ENCODE data around the gene IL20RA.

Gene IL20RA

DNA sequence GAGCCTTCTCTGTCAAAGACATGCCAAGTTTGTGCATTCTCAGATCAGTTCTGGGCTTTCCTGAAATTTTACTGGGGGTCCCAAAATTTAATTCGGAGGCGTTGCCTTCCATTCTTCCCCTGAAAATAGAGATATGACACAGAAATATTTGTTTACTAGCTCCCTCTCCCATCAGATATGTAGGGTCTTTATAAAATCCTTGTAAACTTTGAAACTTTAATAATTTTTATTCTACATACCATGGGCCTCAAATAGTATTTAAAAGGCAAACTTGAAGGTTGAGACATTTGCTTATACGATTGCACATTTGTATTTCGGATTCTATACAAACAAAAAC lies 54.6 kb downstream of the IL20RA start:
- H3K4me3 ChIP-seq (replicated peaks; ENCODE audit: low read depth, low read length): no peak overlapping the region

GRCh38 chr6:136989571-136990241 lies 55.1 kb downstream of the IL20RA start:
- no peak for DNase-seq (ENCODE audit: extremely low read depth, low read depth)
- TF ChIP-seq, protein P1, sequence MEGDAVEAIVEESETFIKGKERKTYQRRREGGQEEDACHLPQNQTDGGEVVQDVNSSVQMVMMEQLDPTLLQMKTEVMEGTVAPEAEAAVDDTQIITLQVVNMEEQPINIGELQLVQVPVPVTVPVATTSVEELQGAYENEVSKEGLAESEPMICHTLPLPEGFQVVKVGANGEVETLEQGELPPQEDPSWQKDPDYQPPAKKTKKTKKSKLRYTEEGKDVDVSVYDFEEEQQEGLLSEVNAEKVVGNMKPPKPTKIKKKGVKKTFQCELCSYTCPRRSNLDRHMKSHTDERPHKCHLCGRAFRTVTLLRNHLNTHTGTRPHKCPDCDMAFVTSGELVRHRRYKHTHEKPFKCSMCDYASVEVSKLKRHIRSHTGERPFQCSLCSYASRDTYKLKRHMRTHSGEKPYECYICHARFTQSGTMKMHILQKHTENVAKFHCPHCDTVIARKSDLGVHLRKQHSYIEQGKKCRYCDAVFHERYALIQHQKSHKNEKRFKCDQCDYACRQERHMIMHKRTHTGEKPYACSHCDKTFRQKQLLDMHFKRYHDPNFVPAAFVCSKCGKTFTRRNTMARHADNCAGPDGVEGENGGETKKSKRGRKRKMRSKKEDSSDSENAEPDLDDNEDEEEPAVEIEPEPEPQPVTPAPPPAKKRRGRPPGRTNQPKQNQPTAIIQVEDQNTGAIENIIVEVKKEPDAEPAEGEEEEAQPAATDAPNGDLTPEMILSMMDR (IDR thresholded peaks at IDR 0.05; ENCODE audit: low read depth, low read length, missing control alignments): no peak
- H3K4me3 ChIP-seq (replicated peaks; ENCODE audit: low read depth, low read length): 0 out of 2 replicates have a peak overlapping the region, but pooled peaks have one; percentile 4

More for the DNA sequence above, 54.6 kb downstream of the IL20RA start:
- TF ChIP-seq, protein P1 (IDR thresholded peaks at IDR 0.05; ENCODE audit: low read depth, low read length, missing control alignments): no peak
- DNase-seq (ENCODE audit: extremely low read depth, low read depth): no peak

- no peak for DNase-seq (ENCODE audit: extremely low read depth, low read depth)
- H3K4me3 ChIP-seq (replicated peaks; ENCODE audit: low read depth, low read length): no peak overlapping the region
- TF ChIP-seq, protein P1 (IDR thresholded peaks at IDR 0.05; ENCODE audit: low read depth, low read length, missing control alignments): no peak
Measured at GRCh38 chr6:136987526-136987925, 57.2 kb downstream of the IL20RA start.

DNA sequence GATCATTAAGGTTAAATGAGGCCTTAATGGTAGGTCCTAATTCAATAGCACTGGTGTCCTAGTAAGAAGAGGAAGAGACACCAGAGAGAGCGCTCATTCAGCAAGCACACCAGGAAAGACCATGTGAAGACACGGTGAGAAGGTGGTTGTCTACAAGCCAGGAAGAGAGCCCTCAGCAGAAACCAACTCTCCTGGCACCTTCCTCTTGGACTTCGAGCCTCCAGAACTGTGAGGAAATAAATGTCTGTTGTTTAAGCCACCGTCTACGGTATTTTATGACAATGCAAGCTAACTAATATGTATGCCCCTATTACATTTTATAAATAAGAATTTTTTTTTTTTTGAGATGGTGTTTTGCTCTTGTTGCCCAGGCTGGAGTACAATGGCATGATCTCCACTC lies 59.3 kb downstream of the IL20RA start:
- no peak overlapping the region for H3K4me3 ChIP-seq (replicated peaks; ENCODE audit: low read depth, low read length)
- DNase-seq (ENCODE audit: extremely low read depth, low read depth): no peak
- TF ChIP-seq, protein P1 (IDR thresholded peaks at IDR 0.05; ENCODE audit: low read depth, low read length, missing control alignments): no peak

DNA sequence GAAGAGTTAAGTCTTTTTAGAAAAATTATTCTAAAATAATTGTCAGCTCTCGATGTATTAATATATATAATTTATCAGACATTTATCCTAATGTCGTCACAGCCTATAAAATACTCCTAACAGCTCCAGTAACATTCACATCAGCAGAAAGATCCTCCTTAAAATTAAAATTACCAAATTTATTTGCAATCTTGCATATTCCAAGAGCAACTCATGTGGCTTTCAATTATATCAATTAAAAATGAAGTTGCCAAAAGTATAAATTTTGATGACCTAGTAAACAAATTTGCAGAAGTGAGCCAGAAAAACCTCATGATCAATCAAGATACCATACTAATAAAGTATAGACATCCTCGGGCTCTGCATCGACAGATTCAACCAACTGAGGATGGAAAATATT lies 60.2 kb downstream of the IL20RA start:
- TF ChIP-seq, protein P1 (IDR thresholded peaks at IDR 0.05; ENCODE audit: low read depth, low read length, missing control alignments): no peak
- H3K4me3 ChIP-seq (replicated peaks; ENCODE audit: low read depth, low read length): no peak overlapping the region
- DNase-seq (ENCODE audit: extremely low read depth, low read depth): no peak

- no peak overlapping the region for H3K4me3 ChIP-seq (replicated peaks; ENCODE audit: low read depth, low read length)
- TF ChIP-seq, protein P1 (IDR thresholded peaks at IDR 0.05; ENCODE audit: low read depth, low read length, missing control alignments): no peak
- DNase-seq (ENCODE audit: extremely low read depth, low read depth): no peak
Measured at GRCh38 chr6:136983687-136984086, 61.1 kb downstream of the IL20RA start.

- TF ChIP-seq, protein P1 (IDR thresholded peaks at IDR 0.05; ENCODE audit: low read depth, low read length, missing control alignments): no peak
- no peak for DNase-seq (ENCODE audit: extremely low read depth, low read depth)
- no peak overlapping the region for H3K4me3 ChIP-seq (replicated peaks; ENCODE audit: low read depth, low read length)
Measured at GRCh38 chr6:136982928-136983327, 61.8 kb downstream of the IL20RA start.
